Duodenal mucosa (tissue), 2 donors: Measurements from ENCODE around the gene FECH.
"Not testable (repeated sequence)": the region's sequence is repeated elsewhere in the genome, so short reads cannot be mapped to it uniquely, and the experiment has no call there.

ENCODE experiments used
- H3K27ac ChIP-seq: one replicate; pipeline ENCODE4 v1.7.0; 2013; ENCODE audit warnings: low read depth, low read length
- H3K27me3 ChIP-seq, 2 donors: one replicate each; pipeline ENCODE4 v1.7.0; 2013; ENCODE audit warnings: low read length in 2 of 2, control low read depth in 1 of 2; ENCODE audit not compliant: insufficient read depth in 2 of 2, control insufficient read depth in 1 of 2
- H3K36me3 ChIP-seq, 2 donors: one replicate each; pipeline ENCODE4 v1.7.0; 2013; ENCODE audit warnings: low read length in 2 of 2, control low read depth in 1 of 2; ENCODE audit not compliant: insufficient read depth in 2 of 2, control insufficient read depth in 1 of 2
- H3K4me1 ChIP-seq, 2 donors: one replicate each; pipeline ENCODE4 v1.7.0; 2013; ENCODE audit warnings: low read length in 2 of 2, control low read depth in 1 of 2; ENCODE audit not compliant: insufficient read depth in 2 of 2, control insufficient read depth in 1 of 2
- H3K4me3 ChIP-seq, 2 donors: one replicate each; pipeline ENCODE4 v1.7.0; 2013; ENCODE audit warnings: low read length in 2 of 2, low read depth in 1 of 2
- H3K9ac ChIP-seq, 2 donors: one replicate each; pipeline ENCODE4 v1.7.0; 2013; ENCODE audit warnings: low read length in 2 of 2, low read depth in 1 of 2
- H3K9me3 ChIP-seq, 2 donors: one replicate each; pipeline ENCODE4 v1.7.0; 2013; ENCODE audit warnings: low read length in 2 of 2, control low read depth in 1 of 2; ENCODE audit not compliant: control insufficient read depth in 1 of 2

The FECH gene

DNA sequence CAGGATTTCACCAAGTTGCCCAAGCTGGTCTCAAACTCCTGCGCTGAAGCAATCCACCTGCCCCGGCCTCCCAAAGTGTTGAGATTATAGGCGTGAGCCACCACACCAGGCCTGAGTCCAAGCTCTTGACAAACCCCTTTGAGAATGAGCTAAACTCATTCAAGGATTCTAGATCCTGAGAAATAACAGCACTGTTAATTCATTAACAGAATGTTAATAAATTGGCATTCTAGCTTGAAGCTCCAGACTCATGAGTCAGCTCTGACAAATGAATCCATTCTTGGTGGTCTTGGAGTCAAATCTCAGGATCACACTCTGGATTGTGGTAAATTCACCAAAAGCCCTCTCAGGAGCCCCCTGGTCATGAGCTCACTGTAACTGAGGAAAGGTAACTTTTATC is 33.4 kb upstream of the FECH start:
- Histone ChIP-seq H3K9me3 (no peaks in the 10 kb centered on the region), H3K27ac (no peak overlapping the region), H3K9ac (peak overlapping the region in 1 of 2 donors; percentile 88), H3K36me3 (peaks cover 6 to 23% of the 10 kb centered on the region in 2 donors), H3K4me3 (no peak overlapping the region), H3K27me3 (no peaks in the 10 kb centered on the region), H3K4me1 (peaks cover 15 to 18% of the 10 kb centered on the region in 2 donors)

DNA sequence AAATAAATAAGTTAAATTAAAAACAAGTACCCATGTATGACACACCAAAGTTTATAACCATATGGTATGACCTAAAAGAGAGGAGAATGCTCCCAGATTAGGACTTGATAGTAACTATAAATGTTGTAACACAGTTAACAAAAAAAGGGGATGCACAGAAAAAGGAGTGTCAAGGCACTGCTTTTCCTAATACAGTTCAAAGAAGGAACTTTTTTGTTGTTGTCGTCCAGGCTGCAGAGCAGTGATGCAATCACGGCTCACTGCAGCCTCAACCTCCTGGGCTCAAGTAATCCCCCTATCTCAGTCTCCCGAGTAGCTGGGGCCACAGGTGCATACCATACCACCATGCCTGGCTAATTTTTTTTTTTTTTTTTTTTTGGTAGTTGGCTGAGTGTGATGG is 32.4 kb upstream of the FECH start:
- Histone ChIP-seq H3K27ac (no peak overlapping the region), H3K4me3 (no peak overlapping the region), H3K9me3 (no peaks in the 10 kb centered on the region), H3K4me1 (peaks cover 15 to 18% of the 10 kb centered on the region in 2 donors), H3K27me3 (no peaks in the 10 kb centered on the region), H3K9ac (no peak overlapping the region), H3K36me3 (peaks cover 6 to 30% of the 10 kb centered on the region in 2 donors)

DNA sequence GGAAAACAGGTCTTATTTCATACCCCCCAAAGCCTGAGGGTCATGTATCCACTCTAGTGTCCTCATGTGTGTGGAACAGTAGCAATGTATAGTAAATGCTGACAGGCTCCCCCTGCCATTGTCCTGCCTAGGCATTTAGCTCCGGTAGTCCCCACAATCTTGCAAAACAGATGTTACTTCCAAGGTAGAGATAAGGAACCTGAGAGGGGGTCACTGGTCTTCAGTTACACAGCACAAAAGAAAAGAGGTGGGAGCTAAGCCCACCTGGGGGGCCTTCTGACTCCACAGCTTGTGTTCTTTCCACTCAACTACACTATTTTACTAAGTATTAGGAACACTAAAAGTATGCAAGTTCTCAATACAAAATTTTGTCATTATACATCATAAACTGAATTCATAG is 17.4 kb upstream of the FECH start:
- Histone ChIP-seq H3K4me1 (no peaks in the 10 kb centered on the region), H3K4me3 (no peak overlapping the region), H3K36me3 (peaks cover 40 to 80% of the 10 kb centered on the region in 2 donors), H3K9me3 (no peaks in the 10 kb centered on the region), H3K27ac (no peak overlapping the region), H3K27me3 (no peaks in the 10 kb centered on the region), H3K9ac (no peak overlapping the region)

DNA sequence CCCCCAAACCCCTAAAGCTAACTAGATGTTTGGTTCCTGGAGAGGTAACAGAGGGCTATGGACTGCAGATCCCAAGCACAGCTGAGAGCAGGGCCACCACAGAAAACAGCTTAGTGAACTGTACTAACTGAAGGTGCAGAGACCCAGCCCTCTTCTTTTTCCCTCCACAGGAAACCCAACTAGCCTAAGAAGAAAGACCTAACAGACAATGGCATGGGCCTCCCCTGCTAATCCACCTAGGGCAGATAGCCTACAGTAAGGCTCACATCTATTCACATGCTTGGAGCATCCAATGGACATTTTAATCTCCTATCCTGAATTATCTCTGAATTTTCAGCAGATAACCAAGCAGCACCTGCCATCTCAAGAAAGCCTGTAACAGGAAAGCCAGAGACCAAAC is 8.8 kb upstream of the FECH start:
- no peaks in the 10 kb centered on the region for H3K27me3 ChIP-seq
- peaks cover 9 to 10% of the 10 kb centered on the region in 2 donors for H3K36me3 ChIP-seq
- H3K9me3 ChIP-seq = no peaks in the 10 kb centered on the region
- no peak overlapping the region for H3K27ac ChIP-seq
- H3K4me3 ChIP-seq = no peak overlapping the region
- no peaks in the 10 kb centered on the region for H3K4me1 ChIP-seq
- no peak overlapping the region for H3K9ac ChIP-seq

DNA sequence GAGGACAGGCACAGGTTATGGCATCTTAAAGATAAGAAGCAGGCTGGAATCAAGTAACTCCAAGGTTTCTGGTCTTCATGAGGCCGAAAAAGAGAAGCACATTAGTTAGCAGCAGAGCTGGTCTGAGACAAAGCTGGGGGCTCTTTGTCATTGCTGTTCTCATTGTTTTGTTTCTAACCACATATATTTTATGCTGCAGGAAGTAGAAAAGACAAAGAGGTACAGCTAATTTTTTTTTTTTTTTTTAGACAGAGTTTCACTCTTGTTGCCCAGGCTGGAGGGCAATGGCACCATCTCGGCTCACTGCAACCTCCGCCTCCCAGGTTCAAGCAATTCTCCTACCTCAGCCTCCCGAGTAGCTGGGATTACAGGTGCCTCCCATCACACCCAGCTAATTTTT is 6.2 kb upstream of the FECH start:
- not testable (repeated sequence) for H3K9me3 ChIP-seq, H3K27ac ChIP-seq, H3K27me3 ChIP-seq, H3K4me3 ChIP-seq, H3K9ac ChIP-seq, H3K4me1 ChIP-seq, H3K36me3 ChIP-seq

DNA sequence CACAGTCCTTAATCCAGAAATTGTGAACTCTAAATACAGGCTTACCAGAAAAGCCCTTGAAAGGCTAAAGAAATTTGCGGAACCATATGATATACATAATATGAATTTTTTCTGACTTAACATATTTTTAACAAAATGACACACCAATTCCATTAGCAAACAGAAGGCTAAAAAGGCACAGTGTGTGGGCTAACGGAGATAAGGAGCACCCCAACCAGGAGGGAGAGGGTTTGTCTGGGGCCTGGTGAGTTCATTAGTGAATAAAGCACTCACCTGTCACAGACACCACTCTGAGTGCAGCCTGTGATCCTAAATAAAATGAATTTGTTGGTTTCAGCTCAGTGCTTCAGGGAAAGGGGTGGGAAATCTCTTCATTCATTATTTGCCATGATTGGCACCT is 2.7 kb upstream of the FECH start:
- H3K27ac ChIP-seq = no peak overlapping the region

DNA sequence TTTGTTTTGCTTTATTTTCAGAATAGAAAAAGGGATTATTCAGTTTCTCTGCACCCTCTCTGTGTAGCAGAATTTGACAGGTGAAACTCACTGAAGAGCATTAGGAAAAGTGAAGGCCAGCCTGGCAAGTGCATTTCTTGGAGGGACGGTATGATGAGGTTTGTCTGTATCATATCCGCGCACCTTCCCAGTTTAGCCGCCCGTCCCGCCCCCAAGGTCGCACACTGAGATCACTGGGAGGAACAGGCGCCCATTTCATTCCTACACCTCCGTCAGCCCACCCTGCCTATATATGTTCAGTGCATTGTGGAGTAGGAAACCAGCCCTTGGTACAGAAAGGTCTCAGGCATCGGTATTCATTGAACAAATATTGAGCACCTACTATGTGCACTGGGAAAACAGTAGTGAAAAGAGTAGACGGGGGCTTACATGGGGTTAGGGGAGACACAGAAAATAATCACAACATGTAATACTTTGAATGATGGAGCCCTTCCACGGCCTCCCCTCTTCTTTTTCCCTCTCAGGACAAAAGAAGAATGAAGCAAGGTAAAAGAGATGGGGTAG is 678 bp upstream of the FECH start:
- peak overlapping the region in 1 of 2 donors; percentile 85 for H3K9ac ChIP-seq
- H3K27ac ChIP-seq = no peak overlapping the region
- H3K4me3 ChIP-seq = peak overlapping the region in 1 of 2 donors; percentile 86
- H3K36me3 ChIP-seq = no peaks in the 10 kb centered on the region
- H3K4me1 ChIP-seq = peaks cover 11% of the 10 kb centered on the region in 2 donors
- no peaks in the 10 kb centered on the region for H3K27me3 ChIP-seq
- no peaks in the 10 kb centered on the region for H3K9me3 ChIP-seq

More for the DNA sequence above, 2.7 kb upstream of the FECH start:
- Histone ChIP-seq H3K9me3 (no peaks in the 10 kb centered on the region), H3K4me3 (no peak overlapping the region), H3K27me3 (no peaks in the 10 kb centered on the region), H3K9ac (no peak overlapping the region), H3K4me1 (peaks cover 11% of the 10 kb centered on the region in 2 donors), H3K36me3 (no peaks in the 10 kb centered on the region)

DNA sequence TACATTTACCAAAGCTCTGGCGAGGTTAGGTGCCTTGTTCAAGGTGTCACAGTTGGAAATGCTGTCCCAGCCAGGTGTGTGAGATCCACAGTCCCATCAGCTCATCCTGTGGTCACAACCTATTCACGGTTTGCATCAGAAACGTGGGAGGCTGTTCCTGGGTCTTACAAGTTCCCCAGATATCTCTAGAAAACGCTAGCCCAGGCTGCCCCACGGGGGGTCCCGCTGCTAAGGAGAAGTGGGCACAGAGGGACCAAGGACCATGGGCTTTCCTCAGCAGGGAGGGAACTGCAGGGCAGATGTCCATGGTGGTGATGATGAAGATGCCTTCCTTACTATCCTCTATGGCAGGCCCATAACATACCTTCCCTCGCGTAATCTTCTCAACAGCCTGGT is 649 bp downstream of the FECH start:
- Histone ChIP-seq H3K9me3 (no peaks in the 10 kb centered on the region), H3K9ac (peak overlapping the region; percentile 81 to 85), H3K27ac (peak overlapping the region; percentile 58), H3K27me3 (no peaks in the 10 kb centered on the region), H3K4me3 (peak overlapping the region; percentile 86 to 94), H3K36me3 (no peaks in the 10 kb centered on the region), H3K4me1 (peaks cover 11 to 13% of the 10 kb centered on the region in 2 donors)

DNA sequence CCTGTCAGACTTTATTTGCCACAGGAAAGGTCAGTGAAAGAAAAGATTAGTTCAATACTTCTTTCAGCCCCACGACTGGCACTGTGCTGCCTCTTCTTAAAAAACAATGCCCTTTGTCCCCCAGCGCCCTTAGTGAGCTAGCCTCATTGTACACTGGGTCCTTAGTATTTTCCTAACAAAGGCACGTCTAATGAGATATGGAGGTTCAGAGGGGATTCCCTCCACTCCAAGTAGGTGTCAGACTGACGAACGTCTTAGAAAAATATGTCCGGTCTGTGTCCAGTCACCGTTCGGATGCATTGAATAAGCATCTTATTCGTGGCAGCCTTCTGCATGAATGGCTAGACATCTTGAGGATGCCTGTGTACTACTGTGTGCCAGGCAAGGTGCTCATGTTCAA is 1.1 kb downstream of the FECH start:
- Histone ChIP-seq H3K27ac (no peak overlapping the region), H3K4me3 (peak overlapping the region; percentile 86 to 94), H3K4me1 (peaks cover 15 to 16% of the 10 kb centered on the region in 2 donors), H3K36me3 (no peaks in the 10 kb centered on the region), H3K27me3 (no peaks in the 10 kb centered on the region), H3K9me3 (no peaks in the 10 kb centered on the region), H3K9ac (peak overlapping the region; percentile 81 to 85)

DNA sequence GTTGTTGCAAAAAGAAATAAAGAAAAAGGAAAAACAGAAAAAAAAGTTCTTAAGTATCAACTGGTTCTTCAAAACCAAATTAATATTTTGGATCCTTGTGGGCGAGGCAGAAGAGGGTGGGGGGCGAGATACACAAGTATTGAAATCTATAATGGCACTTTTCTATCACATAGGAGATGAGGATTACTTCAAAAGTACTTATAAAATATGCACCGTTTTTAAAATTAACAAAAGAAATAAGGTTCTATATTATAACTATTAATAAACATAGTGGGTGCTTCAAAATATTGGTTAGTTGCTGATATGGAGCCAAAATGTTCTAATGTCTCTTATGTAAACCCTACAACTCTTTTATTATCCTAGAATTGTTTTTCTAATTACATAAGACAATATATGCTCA is 2.1 kb downstream of the FECH start:
- Histone ChIP-seq H3K9ac (no peak overlapping the region), H3K36me3 (no peaks in the 10 kb centered on the region), H3K4me3 (no peak overlapping the region), H3K27me3 (no peaks in the 10 kb centered on the region), H3K27ac (no peak overlapping the region), H3K9me3 (no peaks in the 10 kb centered on the region), H3K4me1 (peaks cover 16 to 18% of the 10 kb centered on the region in 2 donors)
